ENCODE data around the gene ACOXL.

The ACOXL gene

DNA sequence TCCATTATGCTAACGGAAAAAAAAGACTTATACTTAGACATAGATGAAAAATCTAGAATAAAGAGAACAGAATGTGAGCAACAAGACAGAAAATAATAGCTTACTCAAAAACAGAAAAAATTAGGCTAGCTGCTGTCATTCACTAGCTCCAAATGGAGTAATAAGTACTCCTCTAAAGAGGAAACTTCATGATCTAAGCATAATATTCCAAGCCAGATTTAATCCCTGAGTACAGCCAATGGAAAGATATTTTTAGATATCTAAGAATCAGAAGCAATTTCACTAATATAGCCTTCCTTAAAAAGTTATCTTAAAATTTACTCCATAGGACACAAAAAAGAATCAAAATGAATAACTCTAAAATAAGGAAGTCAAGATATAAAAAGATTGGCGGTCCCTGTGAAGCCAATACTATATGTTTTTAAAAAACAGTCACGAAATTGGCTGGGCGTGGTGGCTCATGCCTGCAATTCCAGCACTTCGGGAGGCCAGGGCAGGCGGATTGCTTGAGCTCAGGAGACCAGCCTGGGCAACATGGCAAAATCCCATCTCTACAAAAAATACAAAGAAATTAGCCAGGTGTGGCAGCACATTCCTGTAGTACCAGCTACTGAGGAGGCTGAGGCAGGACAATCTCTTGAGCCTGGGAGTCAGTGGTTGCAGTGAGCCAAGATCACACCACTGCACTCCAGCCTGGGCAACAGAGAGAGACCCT, 265.1 kb downstream of the ACOXL start:
- DNase-seq (ENCODE audit: low read depth in 1 of 2, low spot score in 1 of 2), result no peak

DNA sequence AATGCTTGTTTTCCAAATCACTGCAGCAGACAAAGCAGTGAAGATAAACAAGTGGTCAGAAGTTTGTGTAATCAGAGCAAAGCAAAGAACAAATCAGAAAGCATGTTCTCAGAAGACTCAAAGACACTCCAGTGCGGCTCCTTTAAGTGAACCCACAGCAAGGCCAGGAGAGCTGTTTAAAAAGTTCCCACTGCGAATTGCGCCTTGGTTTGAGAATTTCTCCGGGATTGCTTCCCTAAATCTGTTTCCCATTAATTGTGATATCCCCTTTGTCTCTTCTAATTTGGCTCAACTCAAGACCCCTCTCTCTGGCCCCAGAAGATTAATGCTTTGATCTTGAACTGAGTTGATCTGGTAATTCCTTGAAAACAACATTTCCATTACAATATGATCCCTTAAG, 265.9 kb downstream of the ACOXL start:
- no peak for DNase-seq (ENCODE audit: low read depth in 1 of 2, low spot score in 1 of 2)

DNA sequence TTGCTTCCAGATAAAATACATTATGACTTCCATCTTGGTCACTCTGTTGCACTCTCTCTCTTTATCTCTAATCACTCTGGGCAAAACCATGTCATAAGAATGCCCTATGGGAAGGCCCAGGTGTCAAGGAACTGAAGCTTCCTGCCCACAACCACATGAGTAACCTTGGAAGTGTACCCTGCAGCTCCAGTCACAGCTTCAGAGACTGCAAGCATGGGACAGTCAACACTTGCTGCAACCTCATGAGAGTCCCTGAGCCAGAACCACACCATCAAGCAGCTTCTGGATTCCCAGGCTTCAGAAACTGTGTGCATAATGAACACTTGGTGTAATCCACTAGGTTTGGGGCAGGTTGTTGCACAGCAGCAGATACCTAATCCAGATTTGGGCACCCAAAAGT, 267.3 kb downstream of the ACOXL start:
- DNase-seq (ENCODE audit: low read depth in 1 of 2, low spot score in 1 of 2), result no peak

DNA sequence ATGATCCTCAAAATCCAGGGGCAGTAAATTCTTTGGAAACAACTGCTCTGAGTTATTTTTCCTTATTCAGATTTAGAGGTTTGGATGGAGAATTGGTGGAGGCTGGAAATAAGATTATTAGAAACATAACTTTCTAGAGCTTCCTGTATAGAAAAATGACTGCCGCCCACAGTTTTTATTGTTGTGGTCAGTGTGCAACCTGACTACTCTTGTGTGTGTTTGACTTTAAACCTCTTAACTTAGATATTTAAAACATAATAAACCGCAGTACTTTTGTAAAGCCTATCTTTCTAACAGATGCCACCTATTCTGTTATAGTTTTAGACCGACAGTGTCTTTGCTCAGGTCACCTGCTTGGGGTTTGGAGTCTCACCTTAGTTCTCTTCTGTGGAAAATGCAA, 272.9 kb downstream of the ACOXL start:
- DNase-seq (ENCODE audit: low read depth in 1 of 2, low spot score in 1 of 2), result no peak

DNA sequence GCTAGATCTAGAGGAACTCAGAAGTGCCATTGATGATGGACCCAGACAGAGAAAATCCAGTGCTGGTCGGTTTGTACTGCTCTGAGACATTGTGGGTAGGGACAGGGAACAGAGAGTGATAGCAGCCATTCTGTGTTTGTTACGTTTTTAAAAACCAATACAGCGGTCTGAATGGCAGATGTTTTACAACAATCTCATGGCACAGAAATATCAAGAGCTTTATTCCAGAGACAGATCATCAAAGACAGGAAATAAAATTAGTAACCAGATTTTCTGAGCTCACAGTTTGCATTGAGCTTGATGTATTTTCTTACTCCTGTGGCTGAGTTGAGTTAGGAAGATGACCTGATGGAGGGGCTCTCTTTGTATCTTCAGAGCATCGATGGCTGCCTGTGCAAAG, 273.4 kb downstream of the ACOXL start:
- no peak for DNase-seq (ENCODE audit: low read depth in 1 of 2, low spot score in 1 of 2)

DNA sequence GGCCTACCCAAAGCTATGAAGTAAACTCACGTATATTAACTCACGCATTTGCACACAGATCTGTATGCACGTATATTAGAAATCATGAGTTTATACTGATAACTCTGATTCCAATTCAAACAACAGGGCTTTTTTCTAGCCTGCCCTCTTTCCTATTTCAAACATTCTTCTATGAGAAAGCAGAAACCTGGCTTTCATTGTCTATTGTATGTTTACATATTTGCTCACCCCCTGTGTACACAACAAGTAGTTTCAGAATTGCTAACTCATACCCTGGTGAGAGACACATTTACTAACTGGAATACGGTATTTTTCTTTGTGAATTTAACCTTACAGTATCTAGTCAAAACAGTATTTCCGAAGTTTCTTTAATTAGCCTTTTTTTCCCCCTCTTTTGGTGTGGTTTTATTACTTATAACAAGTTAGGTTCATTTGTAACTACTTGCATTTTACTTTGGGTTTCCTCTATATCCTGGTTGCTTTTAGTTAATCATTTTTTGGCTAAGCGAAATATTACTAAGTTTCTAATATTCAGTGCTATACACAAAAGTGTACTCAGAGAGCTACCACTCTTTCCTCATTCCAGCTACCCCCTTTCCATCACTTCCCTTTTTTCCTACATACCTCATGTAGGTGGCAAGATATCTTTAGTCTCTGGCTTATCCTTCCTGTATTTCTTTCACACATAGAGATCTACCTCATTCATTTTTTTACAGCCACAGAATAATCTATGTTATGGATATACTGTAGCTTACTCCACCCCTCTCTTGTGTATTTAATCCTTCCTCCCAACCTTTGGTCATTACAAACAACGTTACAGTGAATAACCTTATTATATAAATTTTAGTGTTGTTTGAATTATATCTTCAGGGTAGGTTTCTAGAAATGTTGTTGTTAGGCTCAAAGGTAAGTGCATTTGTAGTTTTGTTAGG, 275.6 kb downstream of the ACOXL start:
- no peak for DNase-seq (ENCODE audit: low read depth in 1 of 2, low spot score in 1 of 2)

DNA sequence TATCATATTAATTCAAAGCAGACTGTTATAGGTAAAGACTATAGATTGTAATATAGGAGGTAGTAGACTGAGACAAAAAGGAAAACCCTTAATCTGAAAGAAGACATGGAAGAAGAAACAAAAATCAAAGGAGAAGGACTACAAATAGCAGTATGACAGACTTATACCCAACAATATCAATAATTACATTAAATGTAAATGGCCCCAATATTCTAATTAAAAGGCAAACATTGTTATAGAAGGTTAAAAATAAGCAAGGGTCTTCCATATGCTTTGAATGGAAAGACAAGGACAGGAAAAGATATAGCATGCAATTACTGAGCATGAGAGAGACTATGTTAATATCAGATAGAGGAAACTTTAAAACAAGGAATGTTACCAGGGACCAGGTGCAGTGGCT, 278.8 kb downstream of the ACOXL start:
- DNase-seq (ENCODE audit: low read depth in 1 of 2, low spot score in 1 of 2), result no peak

DNA sequence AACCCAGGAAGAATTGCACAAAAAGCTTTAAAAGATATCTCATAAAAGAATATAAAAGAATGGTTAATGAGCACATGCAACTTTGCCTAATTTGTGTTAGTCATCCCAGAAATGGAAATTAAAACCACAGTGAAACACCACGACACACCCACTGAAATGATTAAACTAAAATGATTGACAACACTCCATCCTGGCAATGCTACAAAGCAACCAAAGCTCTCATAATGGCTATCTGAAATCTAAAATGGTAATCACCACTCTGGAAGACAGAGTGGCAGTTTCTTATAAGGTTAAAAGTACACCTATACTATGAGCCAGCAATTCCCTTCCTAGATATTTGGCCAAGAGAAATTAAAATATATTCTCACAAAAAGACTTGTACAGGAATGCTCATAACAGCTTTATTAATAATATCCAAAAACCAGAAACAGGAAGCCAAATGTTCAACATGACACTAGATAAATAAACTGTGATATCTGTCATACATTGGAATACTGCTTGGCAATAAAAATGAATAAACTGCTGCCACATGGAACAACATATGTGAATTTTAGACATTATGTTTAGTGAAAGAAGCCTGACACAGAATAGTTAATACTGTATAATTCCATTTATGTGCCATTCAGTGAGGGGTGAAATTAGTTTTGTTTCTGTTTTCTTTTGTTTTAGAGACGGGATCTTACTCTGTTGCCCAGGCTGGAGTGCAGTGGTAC, 283.1 kb downstream of the ACOXL start:
- DNase-seq (ENCODE audit: low read depth in 1 of 2, low spot score in 1 of 2), result no peak

DNA sequence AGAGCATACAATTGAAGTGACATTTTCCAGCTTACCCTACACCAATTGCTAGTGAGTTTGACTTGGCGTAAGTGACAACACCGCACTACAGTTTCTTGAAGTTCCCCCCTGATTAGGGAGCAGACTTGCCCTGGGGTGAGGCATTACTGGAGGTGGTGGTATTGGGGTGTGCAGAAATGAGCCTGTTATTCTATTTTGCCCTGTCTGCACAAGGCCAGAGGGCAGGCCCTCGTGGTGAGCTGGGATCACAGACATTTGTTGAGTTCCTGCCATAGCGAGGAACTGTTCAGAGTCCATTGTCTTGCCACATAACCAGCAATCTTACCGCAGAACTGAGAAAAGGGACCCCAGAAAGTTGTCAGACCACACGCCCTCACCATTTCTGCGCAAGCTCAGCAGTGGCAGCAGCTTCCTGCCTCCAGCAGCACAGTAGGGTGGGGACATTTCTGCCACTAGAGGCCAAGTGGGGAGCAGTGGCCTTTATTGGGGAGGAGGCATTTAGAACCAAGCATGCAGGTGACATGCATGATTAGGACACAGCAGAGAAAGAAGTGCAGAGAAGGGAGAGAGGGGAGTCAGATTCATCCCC, 284.8 kb downstream of the ACOXL start:
- DNase-seq (ENCODE audit: low read depth in 1 of 2, low spot score in 1 of 2), result no peak

DNA sequence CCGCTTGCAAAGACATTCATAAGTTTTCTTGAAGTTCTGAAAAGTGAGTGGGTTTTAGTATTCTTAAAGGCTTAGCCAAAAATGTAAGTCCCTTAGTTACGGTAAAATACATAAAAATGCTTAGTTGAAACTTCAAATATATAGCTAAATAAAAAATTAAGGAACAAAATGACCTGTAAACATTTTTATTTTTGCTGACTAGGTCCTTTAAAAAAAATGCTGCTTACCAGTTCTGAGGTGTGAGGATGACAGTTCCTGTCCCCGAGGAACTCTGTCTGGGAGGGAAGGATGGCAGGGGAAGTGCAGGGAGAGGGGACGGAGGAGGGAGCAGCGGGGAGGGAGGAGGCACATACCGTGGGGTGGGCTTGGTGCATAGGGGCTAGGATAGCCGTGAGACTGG, 285.5 kb downstream of the ACOXL start:
- no peak for DNase-seq (ENCODE audit: low read depth in 1 of 2, low spot score in 1 of 2)

DNA sequence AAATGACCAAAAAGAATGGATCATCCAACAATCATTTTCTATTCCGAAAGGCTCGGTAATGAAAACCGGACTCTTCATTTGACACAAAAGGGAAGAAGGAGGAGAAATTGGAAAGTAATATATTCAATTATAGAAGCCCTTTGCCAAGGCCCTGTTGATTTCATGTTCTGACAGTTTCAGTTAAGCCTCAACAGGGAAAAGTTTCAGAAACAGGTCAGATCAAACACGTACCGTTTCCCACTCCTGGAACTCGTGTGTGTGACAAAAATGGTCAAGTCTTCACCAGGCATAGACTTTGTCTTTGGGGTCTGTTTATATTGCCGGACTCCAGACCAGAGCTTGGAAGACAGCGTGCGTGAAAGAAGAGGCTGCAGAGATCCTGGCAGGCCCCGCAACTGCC, 287.0 kb downstream of the ACOXL start:
- DNase-seq (ENCODE audit: low read depth in 1 of 2, low spot score in 1 of 2), result no peak

DNA sequence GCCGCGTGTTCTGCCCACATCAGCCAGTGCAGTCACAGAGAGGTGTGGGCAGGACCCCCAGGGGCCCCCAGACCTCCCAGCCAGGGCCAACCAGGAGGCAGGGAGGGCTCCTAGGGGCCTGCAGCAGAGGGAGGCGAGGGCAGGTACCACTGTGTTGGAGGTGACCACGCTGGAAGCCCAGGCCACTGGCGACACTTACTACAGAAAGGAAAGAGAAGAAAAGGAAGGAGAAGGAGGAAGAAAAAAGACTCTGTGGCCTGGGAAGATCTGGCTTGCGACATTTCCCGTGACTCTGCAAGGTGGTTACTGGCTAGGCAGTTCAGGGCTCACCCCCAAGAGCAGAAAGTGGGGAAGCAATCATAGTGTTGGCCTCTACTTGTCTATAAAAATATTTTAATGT, 290.3 kb downstream of the ACOXL start:
- DNase-seq (ENCODE audit: low read depth in 1 of 2, low spot score in 1 of 2), result no peak

DNA sequence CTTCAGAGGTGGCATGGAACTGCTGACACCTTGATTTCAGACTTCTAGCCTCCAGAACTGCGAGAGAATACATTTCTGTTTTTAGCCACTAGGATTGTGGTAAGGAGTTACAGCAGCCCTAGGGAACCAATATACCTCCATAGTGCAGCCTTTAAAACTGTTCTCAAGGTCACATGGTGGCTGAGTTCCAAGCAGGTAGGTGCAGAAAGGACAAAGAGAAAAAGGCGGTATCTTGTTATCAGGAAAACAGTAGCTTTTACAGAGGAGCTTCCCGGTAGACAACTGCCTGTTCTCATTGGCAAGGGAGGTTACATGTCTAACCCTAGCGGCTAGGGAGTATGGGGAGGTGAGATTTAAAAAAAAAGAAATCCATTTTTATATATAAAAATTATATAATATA, 292.1 kb downstream of the ACOXL start:
- no peak for DNase-seq (ENCODE audit: low read depth in 1 of 2, low spot score in 1 of 2)

DNA sequence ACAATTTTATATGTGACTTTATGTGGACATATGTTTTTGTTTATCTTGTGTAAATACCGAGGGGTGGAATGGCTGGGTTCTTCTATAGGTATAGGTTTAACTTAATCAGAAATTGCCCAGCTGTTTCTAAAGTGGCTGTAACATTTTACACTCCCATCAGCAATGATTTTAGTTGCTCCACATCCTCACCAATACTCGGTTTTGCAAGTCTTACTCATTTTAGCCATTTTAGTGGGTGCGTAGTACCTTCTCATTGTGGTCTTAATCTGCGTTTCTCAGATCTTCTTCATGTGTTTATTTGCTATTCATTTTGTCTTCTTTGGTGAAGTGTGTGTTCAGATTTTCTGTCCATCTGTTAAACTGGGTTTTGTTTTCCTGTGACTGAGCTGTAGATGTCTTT, 292.9 kb downstream of the ACOXL start:
- DNase-seq (ENCODE audit: low read depth in 1 of 2, low spot score in 1 of 2), result no peak

DNA sequence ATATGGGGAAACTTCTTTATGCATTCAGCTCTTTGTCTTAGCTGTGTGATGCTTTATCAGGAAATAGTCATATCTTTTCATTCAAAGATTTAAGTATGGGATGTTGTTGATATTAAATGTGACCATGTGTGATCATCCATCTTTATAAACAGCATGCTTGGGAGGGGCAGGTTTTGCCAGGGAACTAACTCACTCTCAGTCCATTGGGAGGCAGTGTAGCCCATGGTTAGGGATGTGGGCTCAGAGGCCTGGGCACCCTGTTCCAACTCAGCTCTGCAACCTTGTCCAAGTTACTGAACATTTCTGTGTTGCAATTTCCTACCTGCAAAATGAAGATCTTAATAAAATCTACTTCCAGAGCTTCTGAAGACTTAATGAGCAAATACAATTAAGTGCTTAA, 296.3 kb downstream of the ACOXL start:
- no peak for DNase-seq (ENCODE audit: low read depth in 1 of 2, low spot score in 1 of 2)

DNA sequence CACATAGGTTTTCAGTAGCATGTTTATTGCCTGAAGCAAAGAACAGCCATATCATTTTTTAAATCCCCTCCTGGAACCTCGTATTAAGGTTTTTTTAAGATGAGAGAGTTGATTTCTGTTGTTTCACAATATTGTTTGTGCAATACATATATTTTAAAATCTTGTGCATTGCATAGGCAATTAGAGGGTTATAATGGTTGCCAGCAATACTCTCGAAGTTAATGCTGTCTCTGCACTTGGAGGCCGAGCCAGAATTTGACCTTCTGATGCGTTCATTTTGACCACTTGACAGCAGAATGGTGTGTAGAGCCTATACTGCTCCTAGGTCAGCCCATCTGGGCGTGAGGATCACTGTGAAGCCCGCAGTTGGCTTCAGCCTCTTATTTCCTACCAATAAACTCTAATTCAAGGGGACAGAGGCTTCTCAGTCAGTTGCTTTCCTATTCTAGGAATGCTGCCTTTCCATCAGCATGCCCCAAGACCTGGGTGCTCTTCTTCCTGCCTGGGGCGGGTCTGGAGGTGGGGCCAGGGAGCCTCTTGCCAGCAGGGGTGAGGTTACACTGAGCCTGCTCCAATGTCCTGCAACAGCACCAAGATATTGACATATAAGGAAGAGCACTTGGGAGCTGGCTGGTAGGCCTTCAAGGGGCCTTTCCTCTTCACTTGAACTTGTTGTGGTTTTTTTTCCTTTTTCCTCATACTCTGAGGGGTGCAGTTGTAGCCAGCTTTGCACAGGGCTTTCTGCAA, 297.0 kb downstream of the ACOXL start:
- DNase-seq (ENCODE audit: low read depth in 1 of 2, low spot score in 1 of 2), result no peak

DNA sequence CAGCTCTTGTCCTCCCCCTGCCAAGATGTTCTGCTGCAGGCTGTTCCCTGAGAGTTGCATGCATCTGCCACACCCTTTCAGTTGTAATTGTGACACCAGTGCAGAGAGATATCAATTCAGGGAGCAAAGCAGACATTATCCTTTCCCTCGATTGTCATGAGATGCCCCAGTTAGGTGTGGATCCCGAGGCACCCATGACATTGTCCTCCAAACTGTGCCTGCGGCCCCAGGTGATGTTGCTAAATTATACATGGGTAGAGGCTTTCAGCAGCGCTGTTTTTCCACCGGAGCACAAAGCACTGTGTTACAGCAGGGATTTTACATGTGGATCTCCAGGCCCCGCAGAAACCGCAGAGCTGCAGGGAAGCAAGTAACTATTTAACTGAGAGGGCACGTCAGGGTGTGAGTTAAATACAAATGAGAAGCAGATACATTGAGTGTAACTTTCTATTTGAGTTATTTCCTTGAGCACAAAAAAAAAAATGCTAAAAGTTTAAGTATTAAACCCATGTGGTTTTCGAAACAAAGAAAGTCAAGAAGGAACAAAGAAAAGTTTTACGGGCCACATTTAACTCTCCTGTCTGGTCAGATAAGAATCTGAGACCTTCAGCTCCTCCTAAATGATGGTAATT, 298.0 kb downstream of the ACOXL start:
- DNase-seq (ENCODE audit: low read depth in 1 of 2, low spot score in 1 of 2), result no peak

DNA sequence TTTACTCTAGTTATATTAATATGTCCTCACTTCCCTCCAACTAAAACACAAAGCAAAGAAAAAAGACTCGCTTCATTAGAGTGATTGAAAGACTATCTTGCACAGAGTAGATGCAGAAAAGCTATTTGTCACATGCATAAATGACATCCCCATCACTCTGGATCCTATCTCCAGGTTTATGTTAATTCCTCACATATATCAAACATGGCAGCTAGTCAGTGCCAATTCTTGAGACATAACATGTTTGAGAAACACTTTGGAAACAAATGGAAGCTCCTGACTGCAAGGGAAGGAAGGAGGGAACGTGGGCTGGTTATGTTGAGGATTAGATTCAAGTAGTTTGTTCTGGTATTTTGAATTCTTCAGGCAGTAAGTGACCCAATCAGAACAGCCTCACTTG, 298.6 kb downstream of the ACOXL start:
- DNase-seq (ENCODE audit: low read depth in 1 of 2, low spot score in 1 of 2), result no peak

DNA sequence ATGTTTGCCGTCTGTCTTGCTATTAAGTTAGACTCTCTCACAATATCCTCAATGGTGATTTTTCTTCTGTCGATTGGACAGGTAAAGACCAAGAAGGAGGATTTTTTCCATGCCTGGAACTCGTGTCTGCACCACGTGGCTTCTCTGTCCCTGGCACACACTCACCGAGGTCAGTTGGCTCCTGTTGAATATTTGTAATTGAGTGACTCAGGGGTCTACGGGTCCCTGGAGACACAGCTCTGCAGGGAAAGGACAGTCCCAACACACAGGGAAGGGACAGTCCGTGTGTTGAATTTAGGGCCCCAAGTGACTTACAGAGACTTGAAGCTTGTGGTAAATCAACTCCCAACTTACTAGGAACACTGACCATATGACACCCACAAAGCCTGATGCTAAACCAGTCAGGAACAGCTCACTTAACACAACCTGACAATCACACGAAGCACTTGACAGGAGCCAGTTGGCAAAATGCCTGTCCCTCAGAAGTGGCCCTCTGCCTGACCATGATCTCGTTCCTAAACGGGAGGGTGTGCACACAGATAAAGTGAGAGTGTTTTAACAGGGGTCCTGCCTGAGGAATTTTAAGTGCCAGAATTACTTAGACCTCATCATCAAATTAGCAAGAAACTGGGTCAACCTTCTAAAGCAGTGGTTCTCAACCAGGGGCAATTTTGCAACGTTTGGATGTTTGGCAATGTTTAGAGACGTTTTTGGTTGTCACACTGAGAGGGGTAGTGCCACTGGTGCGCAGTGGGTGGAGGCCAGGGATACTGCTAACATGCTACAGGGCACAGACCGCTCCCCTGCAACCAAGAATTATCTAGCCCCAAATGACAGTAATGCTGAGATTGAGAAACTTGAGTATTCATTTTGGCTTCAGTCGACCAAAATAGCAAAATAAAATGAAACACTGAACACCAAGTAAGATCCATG, 299.4 kb downstream of the ACOXL start:
- no peak for DNase-seq (ENCODE audit: low read depth in 1 of 2, low spot score in 1 of 2)
